Adrenal gland (tissue), 12 donors: ENCODE results near the gene NAA40. TPM values are rescaled to one million over a fixed set of nuclear protein-coding genes. Genes with fewer than 3 reads are reported as not detected.

Experiments used
- DNase-seq, 7 donors: peaks; one replicate each; pipeline ENCODE4 v3.0.0-alpha.2; 2019 to 2020
- H3K27ac ChIP-seq, 5 donors: fragments of 200-600 bp; sonication (generic) in 4 of 5; 1 replicate in 3 of 5; 2 replicates in 2 of 5; pipeline versions ENCODE4 v1.5.1 to v1.8.0; 2016 to 2020; ENCODE audit warnings: mild to moderate bottlenecking in 1 of 5
- H3K27me3 ChIP-seq: fragments of 200-600 bp; 2 replicates; pipeline ENCODE4 v1.8.0; 2021
- H3K36me3 ChIP-seq, 2 donors: fragments of 200-600 bp; replicated peaks in 1 of 2; 1 replicate in 1 of 2; 2 replicates in 1 of 2; pipeline versions ENCODE4 v1.5.1 to v1.8.0; 2018 to 2022
- H3K4me1 ChIP-seq, 2 donors: fragments of 200-600 bp; replicated peaks in 1 of 2; 1 replicate in 1 of 2; 2 replicates in 1 of 2; pipeline versions ENCODE4 v1.5.1 to v1.8.0; 2018 to 2021
- H3K4me3 ChIP-seq, 4 donors: fragments of 200-600 bp; sonication (generic) in 3 of 4; one replicate each; pipeline ENCODE4 v1.5.1; 2016 to 2018
- H3K9me3 ChIP-seq, 3 donors: fragments of 200-600 bp; sonication (generic) in 1 of 3; replicated peaks in 1 of 3; 1 replicate in 2 of 3; 2 replicates in 1 of 3; pipeline versions ENCODE4 v1.5.1 to v1.8.0; 2016 to 2021
- POLR2A ChIP-seq, 2 donors: fragments of 450-650 bp; IDR thresholded peaks; one replicate each; pipeline ENCODE4 v1.6.1; 2017; ENCODE audit warnings: antibody characterized with exemption in 2 of 2, mild to moderate bottlenecking in 2 of 2, moderate library complexity in 1 of 2
- WGBS, 4 donors: extraction: QIAGEN DNeasy Blood & Tissue Kit in 2 of 4; methylation state at CpG; one replicate each; pipeline versions ENCODE4 v1.1.5 to v1.1.7; 2013 to 2017; 5-methylcytosine and 5-hydroxymethylcytosine counted together
- intact Hi-C, 2 donors: fragments of 100-400 bp; cut with DNase I; formaldehyde crosslinking; loops; one replicate each; pipeline versions ENCODE4 v1.14.1 to v1.15.0; 2022 to 2023
- polyA plus RNA-seq, 3 donors: library from polyadenylated mRNA; stranded (reverse); fragments of 200-250 nt in 2 of 3; fragments of 350-450 nt in 1 of 3; fragmentation: Illumina TruSeq in 1 of 3; extraction: RNeasy Lipid Tissue Mini Kit (QIAGEN cat#74804) in 1 of 3; gene quantifications; one replicate each; pipeline ENCODE4 v1.2.3, GENCODE V29; 2013 to 2014
- small RNA-seq, 2 donors: library from RNA; depleted of rRNA; stranded (forward); fragments of <200 nt; gene quantifications; one replicate each; pipeline ENCODE3, GENCODE V24; 2016
- total RNA-seq, 9 donors: library from RNA; depleted of rRNA in 4 of 9; stranded (reverse); fragments of >200 nt in 4 of 9; fragments of 120-200 nt in 1 of 9; fragmentation: NEBNext Ultra II Directional in 1 of 9; extraction: Animal tissue kit (Norgen Biotek cat#: 25700) in 1 of 9; gene quantifications; one replicate each; pipeline versions ENCODE4 v1.1.0 to v1.2.4, GENCODE V29; 2013 to 2023
- TF ChIP-seq, protein P1 (sequence below), 6 experiments: fragments of 450-650 bp in 4 of 6; fragments of 200-600 bp in 2 of 6; sonication (generic) in 1 of 6; IDR thresholded peaks; 1 replicate in 5 of 6; 2 replicates in 1 of 6; pipeline versions ENCODE4 v1.5.1 to v1.8.0; 2016 to 2021; ENCODE audit warnings: antibody characterized with exemption in 6 of 6, mild to moderate bottlenecking in 2 of 6, moderate library complexity in 1 of 6
- donor health status: healthy with polysubstance abuse.
- donor health status: Bipolar disorder and iron deficiency.
- donor health status: DM: yes; HTN: yes; CAD: no.
- donor health status: DM: no; HTN: no; CAD: no.
- donor health status: DM: no; HTN: no; CAD: no.
- donor health status: DM: yes; HTN: yes; CAD: no.

NAA40 gene
- total and polyA plus RNA-seq, 12 donors: 11.6 to 61.3 (median 20.0) TPM

GRCh38 chr11:64003807-64004589 is 65.2 kb downstream of the NAA40 start:
- no peak overlapping the region for H3K4me3 ChIP-seq
- H3K9me3 ChIP-seq: no peaks in the 10 kb centered on the region
- H3K27me3 ChIP-seq: no peaks in the 10 kb centered on the region
- 59 to 68% (median 67%) methylated on average over 14 to 23 of the region's 23 CpGs for WGBS, 4 donors
- DNase-seq: no peak
- H3K27ac ChIP-seq: no peak overlapping the region
- H3K36me3 ChIP-seq: no peaks in the 10 kb centered on the region
- peaks cover 21 to 43% of the 10 kb centered on the region in 2 donors for H3K4me1 ChIP-seq
- TF ChIP-seq, protein P1, sequence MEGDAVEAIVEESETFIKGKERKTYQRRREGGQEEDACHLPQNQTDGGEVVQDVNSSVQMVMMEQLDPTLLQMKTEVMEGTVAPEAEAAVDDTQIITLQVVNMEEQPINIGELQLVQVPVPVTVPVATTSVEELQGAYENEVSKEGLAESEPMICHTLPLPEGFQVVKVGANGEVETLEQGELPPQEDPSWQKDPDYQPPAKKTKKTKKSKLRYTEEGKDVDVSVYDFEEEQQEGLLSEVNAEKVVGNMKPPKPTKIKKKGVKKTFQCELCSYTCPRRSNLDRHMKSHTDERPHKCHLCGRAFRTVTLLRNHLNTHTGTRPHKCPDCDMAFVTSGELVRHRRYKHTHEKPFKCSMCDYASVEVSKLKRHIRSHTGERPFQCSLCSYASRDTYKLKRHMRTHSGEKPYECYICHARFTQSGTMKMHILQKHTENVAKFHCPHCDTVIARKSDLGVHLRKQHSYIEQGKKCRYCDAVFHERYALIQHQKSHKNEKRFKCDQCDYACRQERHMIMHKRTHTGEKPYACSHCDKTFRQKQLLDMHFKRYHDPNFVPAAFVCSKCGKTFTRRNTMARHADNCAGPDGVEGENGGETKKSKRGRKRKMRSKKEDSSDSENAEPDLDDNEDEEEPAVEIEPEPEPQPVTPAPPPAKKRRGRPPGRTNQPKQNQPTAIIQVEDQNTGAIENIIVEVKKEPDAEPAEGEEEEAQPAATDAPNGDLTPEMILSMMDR (IDR thresholded peaks at IDR 0.05): no peak
- TF ChIP-seq POLR2A (IDR thresholded peaks at IDR 0.05): no peak
- intact Hi-C loops: loop anchor here in 1 of 2 donors (10.0 kb wide), 1 partner anchor 291 kb away; the partner anchor contains the start of gene KCNK4

- Histone ChIP-seq H3K27me3 (no peaks in the 10 kb centered on the region), H3K27ac (no peak overlapping the region), H3K9me3 (no peaks in the 10 kb centered on the region), H3K36me3 (no peaks in the 10 kb centered on the region), H3K4me3 (no peak overlapping the region), H3K4me1 (peaks cover 19 to 37% of the 10 kb centered on the region in 2 donors)
- TF ChIP-seq, protein P1 (IDR thresholded peaks at IDR 0.05): no peak
- TF ChIP-seq POLR2A (IDR thresholded peaks at IDR 0.05): no peak
- WGBS, 4 donors: 52 to 85% (median 80%) methylated on average over 2 to 4 of the region's 4 CpGs
- no peak for DNase-seq
- intact Hi-C loops: loop anchor here in 1 of 2 donors (10.0 kb wide), 1 partner anchor 290 kb away; the partner anchor contains the start of gene KCNK4
Measured at GRCh38 chr11:64004590-64004984, 65.8 kb downstream of the NAA40 start.

GRCh38 chr11:64005691-64006090 is 66.9 kb downstream of the NAA40 start:
- Histone ChIP-seq H3K4me3 (no peak overlapping the region), H3K27ac (no peak overlapping the region), H3K27me3 (no peaks in the 10 kb centered on the region), H3K36me3 (no peaks in the 10 kb centered on the region), H3K4me1 (peaks cover 15 to 28% of the 10 kb centered on the region in 2 donors), H3K9me3 (no peaks in the 10 kb centered on the region)
- WGBS, 4 donors: 90 to 91% methylated on average over 4 of the region's 4 CpGs; no CpG with 5 or more reads in 2 of the 4 donors
- TF ChIP-seq POLR2A (IDR thresholded peaks at IDR 0.05): no peak
- TF ChIP-seq, protein P1 (IDR thresholded peaks at IDR 0.05): no peak
- no peak for DNase-seq
- intact Hi-C loops: loop anchor here in 1 of 2 donors (10.0 kb wide), 1 partner anchor 289 kb away; the partner anchor contains the start of gene KCNK4

DNA sequence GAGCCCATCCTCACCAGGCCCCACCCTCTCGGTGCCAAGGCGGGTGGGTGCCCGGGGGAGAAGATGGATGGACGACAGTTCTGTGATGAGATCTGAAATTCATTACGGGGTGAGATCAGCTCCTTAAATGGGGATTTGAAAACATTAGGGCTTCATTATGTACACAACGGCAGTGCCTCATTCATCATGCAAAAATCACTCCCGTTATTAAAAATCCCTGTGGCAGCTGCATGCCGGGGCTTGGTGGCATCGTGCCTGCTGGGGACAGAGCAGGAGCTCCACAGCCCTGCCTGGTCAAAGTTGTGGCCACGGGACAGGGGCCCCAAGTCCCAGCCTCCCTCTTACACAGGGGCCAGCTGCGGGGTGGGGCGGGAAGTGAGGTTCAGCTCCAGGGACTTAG is 67.6 kb downstream of the NAA40 start:
- intact Hi-C loops: loop anchor here in 1 of 2 donors (10.0 kb wide), 1 partner anchor 288 kb away; the partner anchor contains the start of gene KCNK4
- 51 to 70% (median 61%) methylated on average over 8 to 12 of the region's 12 CpGs for WGBS, 4 donors
- TF ChIP-seq, protein P1 (IDR thresholded peaks at IDR 0.05): no peak
- no peak for TF ChIP-seq POLR2A (IDR thresholded peaks at IDR 0.05)
- no peaks in the 10 kb centered on the region for H3K9me3 ChIP-seq
- no peaks in the 10 kb centered on the region for H3K27me3 ChIP-seq
- no peaks in the 10 kb centered on the region for H3K36me3 ChIP-seq
- H3K27ac ChIP-seq: no peak overlapping the region
- H3K4me1 ChIP-seq: peaks cover 15 to 21% of the 10 kb centered on the region in 2 donors
- DNase-seq: no peak
- H3K4me3 ChIP-seq: no peak overlapping the region

Small RNA genes within 50 kb of the gene (small RNA-seq; reads per million reads assigned to genes)
- 0 reads per million in 2 donors for gene RNU6-45P

Other genes with a start within 250 kb of the NAA40 start
- 10 to 100 TPM in 8 of 9 donors, 1 to 10 TPM in 1; 8.1 to 20.2 (median 15.2) TPM for gene ZFTA, start 170.2 kb upstream of the NAA40 start, total RNA-seq
- gene ZFTA, start 170.2 kb upstream of the NAA40 start, polyA plus RNA-seq: 10 to 100 TPM in 2 of 3 donors, 1 to 10 TPM in 1; 3.6 to 15.9 (median 10.3) TPM
- 10 to 100 TPM in 8 of 9 donors, 1 to 10 TPM in 1; 9.3 to 18.1 (median 11.0) TPM for gene SPINDOC, start 125.5 kb upstream of the NAA40 start, total RNA-seq
- 10 to 100 TPM in 1 of 3 donors, 1 to 10 TPM in 2; 4.5 to 19.2 (median 9.8) TPM for gene SPINDOC, start 125.5 kb upstream of the NAA40 start, polyA plus RNA-seq
- gene MARK2, start 99.9 kb upstream of the NAA40 start, total RNA-seq: 10 to 100 TPM in 8 of 9 donors, 1 to 10 TPM in 1; 9.7 to 39.7 (median 35.8) TPM
- gene MARK2, start 99.9 kb upstream of the NAA40 start, polyA plus RNA-seq: 10 to 100 TPM in 2 of 3 donors, 1 to 10 TPM in 1; 7.3 to 24.4 (median 15.2) TPM
- 1 to 10 TPM in 6 of 9 donors, under 1 TPM in 1, not detected in 2; 0.52 to 1.8 (median 1.2) TPM for gene RCOR2, start 21.8 kb upstream of the NAA40 start, total RNA-seq
- 1 to 10 TPM in 1 of 3 donors, under 1 TPM in 2; 0.33 to 4.5 (median 0.64) TPM for gene RCOR2, start 21.8 kb upstream of the NAA40 start, polyA plus RNA-seq
- gene COX8A, start 35.6 kb downstream of the NAA40 start, total RNA-seq: 100 to 1,000 TPM; 390 to 690 (median 446) TPM
- 100 to 1,000 TPM; 279 to 810 (median 358) TPM for gene COX8A, start 35.6 kb downstream of the NAA40 start, polyA plus RNA-seq
- gene OTUB1, start 47.4 kb downstream of the NAA40 start, total RNA-seq: 10 to 100 TPM; 41.4 to 93.7 (median 66.8) TPM
- gene OTUB1, start 47.4 kb downstream of the NAA40 start, polyA plus RNA-seq: 10 to 100 TPM; 59.7 to 70.6 (median 60.5) TPM
- gene FLRT1, start 96.9 kb downstream of the NAA40 start, total RNA-seq: 10 to 100 TPM in 1 of 9 donors, 1 to 10 TPM in 2, under 1 TPM in 2, not detected in 4; 0.33 to 11.1 (median 4.0) TPM
- gene FLRT1, start 96.9 kb downstream of the NAA40 start, polyA plus RNA-seq: 1 to 10 TPM in 2 of 3 donors, under 1 TPM in 1; 0.54 to 5.0 (median 2.4) TPM
- gene MACROD1, start 227.1 kb downstream of the NAA40 start, total RNA-seq: 10 to 100 TPM; 13.5 to 62.9 (median 22.3) TPM
- 10 to 100 TPM in 2 of 3 donors, 1 to 10 TPM in 1; 5.5 to 60.7 (median 41.1) TPM for gene MACROD1, start 227.1 kb downstream of the NAA40 start, polyA plus RNA-seq
- gene STIP1, start 247.2 kb downstream of the NAA40 start, total RNA-seq: 100 to 1,000 TPM; 126 to 404 (median 184) TPM
- 100 to 1,000 TPM in 1 of 3 donors, 10 to 100 TPM in 2; 82.1 to 523 (median 91.4) TPM for gene STIP1, start 247.2 kb downstream of the NAA40 start, polyA plus RNA-seq